H1 (cell line): ENCODE results near the gene RAB36. TPM values are rescaled to one million over a fixed set of nuclear protein-coding genes. Genes with fewer than 3 reads are reported as not detected.

Source experiments
- CTCF ChIA-PET: fragments of 300-600 bp; sonication (Branson Sonifier 250); formaldehyde crosslinking; loops from one replicate; lab custom pipeline; 2021; ENCODE audit not compliant: partially characterized antibody; lab: Charles Lee
- POLR2A ChIA-PET: fragments of 300-600 bp; sonication (Branson Sonifier 250); formaldehyde crosslinking; loops from one replicate; lab custom pipeline; 2021; ENCODE audit warnings: inconsistent platforms; ENCODE audit not compliant: partially characterized antibody; lab: Charles Lee
- DNase-seq, 2 experiments: peaks; one replicate each; pipeline versions ENCODE4 v3.0.0 to v3.0.0-alpha.2; 2010 to 2022; ENCODE audit warnings: low spot score in 2 of 2, low read depth in 1 of 2, mixed read lengths in 1 of 2
- FAIRE-seq: peaks from 2 replicates; lab custom pipeline; 2011; peaks lifted over from hg19 to GRCh38; lab: Jason Lieb, UNC
- H2AFZ ChIP-seq: 2 replicates; pipeline ENCODE4 v1.8.1; 2012; ENCODE audit warnings: low read length, inconsistent platforms
- H2AK5ac ChIP-seq: 2 replicates; pipeline ENCODE4 v1.6.1; 2013; ENCODE audit warnings: low read depth, low read length
- H2BK120ac ChIP-seq: replicated peaks from 2 replicates; pipeline ENCODE3; 2013; ENCODE audit warnings: low read depth, low read length, inconsistent platforms
- H2BK12ac ChIP-seq: 2 replicates; pipeline ENCODE4 v1.6.1; 2013; ENCODE audit warnings: low read depth, low read length
- H2BK15ac ChIP-seq: 2 replicates; pipeline ENCODE4 v1.6.1; 2013; ENCODE audit warnings: low read length
- H2BK20ac ChIP-seq: 2 replicates; pipeline ENCODE4 v1.6.1; 2013; ENCODE audit warnings: low read length
- H2BK5ac ChIP-seq: 2 replicates; pipeline ENCODE4 v1.6.1; 2013; ENCODE audit warnings: low read depth, low read length
- H3K14ac ChIP-seq: 2 replicates; pipeline ENCODE4 v1.6.1; 2013; ENCODE audit warnings: inconsistent platforms; ENCODE audit not compliant: insufficient read length
- H3K18ac ChIP-seq: 2 replicates; pipeline ENCODE4 v1.6.1; 2013; ENCODE audit warnings: low read length; ENCODE audit errors: extremely low read depth
- H3K23ac ChIP-seq: 2 replicates; pipeline ENCODE4 v1.6.1; 2013; ENCODE audit warnings: inconsistent platforms; ENCODE audit not compliant: insufficient read length
- H3K23me2 ChIP-seq: 2 replicates; pipeline ENCODE4 v1.6.1; 2013; ENCODE audit warnings: low read depth, low read length
- H3K27ac ChIP-seq: 2 replicates; pipeline ENCODE4 v1.6.1; 2011; ENCODE audit warnings: low read depth, low read length, inconsistent platforms
- H3K27me3 ChIP-seq, 4 experiments: replicated peaks in 1 of 4; 1 replicate in 1 of 4; 2 replicates in 3 of 4; pipeline versions ENCODE4 v1.6.1 to v1.8.1; 2011 to 2013; ENCODE audit warnings: low read length in 3 of 4, mild to moderate bottlenecking in 3 of 4, inconsistent platforms in 2 of 4, mixed read lengths in 2 of 4, moderate library complexity in 1 of 4; ENCODE audit not compliant: control insufficient read depth in 3 of 4, insufficient read depth in 3 of 4; ENCODE audit errors: extremely low read depth in 1 of 4
- H3K36me3 ChIP-seq, 4 experiments: 2 replicates each; pipeline versions ENCODE4 v1.6.1 to v1.8.1; 2011 to 2013; ENCODE audit warnings: mild to moderate bottlenecking in 4 of 4, low read length in 3 of 4, moderate library complexity in 2 of 4, control low read depth in 1 of 4, inconsistent platforms in 1 of 4; ENCODE audit not compliant: insufficient read depth in 4 of 4, control insufficient read depth in 2 of 4
- H3K4ac ChIP-seq: replicated peaks from 2 replicates; pipeline ENCODE3; 2013; ENCODE audit warnings: low read length, low read depth, mixed read lengths, inconsistent platforms; ENCODE audit not compliant: insufficient read length
- H3K4me1 ChIP-seq, 4 experiments: replicated peaks in 1 of 4; 1 replicate in 1 of 4; 2 replicates in 3 of 4; pipeline versions ENCODE4 v1.6.1 to v1.8.1; 2011 to 2013; ENCODE audit warnings: low read length in 3 of 4, inconsistent platforms in 2 of 4, mixed read lengths in 1 of 4; ENCODE audit not compliant: insufficient read depth in 4 of 4, control insufficient read depth in 3 of 4
- H3K4me2 ChIP-seq, 2 experiments: 2 replicates each; pipeline versions ENCODE4 v1.6.1 to v1.8.1; 2011 to 2013; ENCODE audit warnings: low read depth in 2 of 2, low read length in 2 of 2, control low read depth in 1 of 2, inconsistent platforms in 1 of 2, mild to moderate bottlenecking in 1 of 2; ENCODE audit not compliant: insufficient read depth in 1 of 2
- H3K4me3 ChIP-seq, 4 experiments: fragments of 200-600, 300-600 bp in 1 of 4; sonication (generic), shearing (Covaris generic), sonication (Bioruptor Twin) in 1 of 4; 2 replicates each; pipeline versions ENCODE4 v1.5.1 to v1.8.1; 2011 to 2016; ENCODE audit warnings: low read length in 4 of 4, low read depth in 3 of 4, control low read depth in 2 of 4, inconsistent platforms in 2 of 4, mild to moderate bottlenecking in 2 of 4, mixed read lengths in 1 of 4, moderate library complexity in 1 of 4; ENCODE audit not compliant: insufficient read depth in 2 of 4; ENCODE audit errors: extremely low read depth in 1 of 4
- H3K56ac ChIP-seq: replicated peaks from 2 replicates; pipeline ENCODE3; 2013; ENCODE audit warnings: low read depth, mild to moderate bottlenecking, mixed read lengths, low read length, inconsistent platforms; ENCODE audit not compliant: insufficient read length
- H3K79me1 ChIP-seq: 2 replicates; pipeline ENCODE4 v1.6.1; 2013; ENCODE audit warnings: low read depth, low read length, control low read depth
- H3K79me2 ChIP-seq, 2 experiments: 2 replicates each; pipeline versions ENCODE4 v1.6.1 to v1.8.1; 2012 to 2013; ENCODE audit warnings: low read length in 2 of 2, mild to moderate bottlenecking in 2 of 2, inconsistent platforms in 1 of 2; ENCODE audit not compliant: insufficient read depth in 2 of 2, control insufficient read depth in 1 of 2
- H3K9ac ChIP-seq, 4 experiments: replicated peaks in 1 of 4; 1 replicate in 1 of 4; 2 replicates in 3 of 4; pipeline versions ENCODE4 v1.6.1 to v1.8.1; 2011 to 2013; ENCODE audit warnings: low read depth in 3 of 4, low read length in 3 of 4, control low read depth in 2 of 4, mild to moderate bottlenecking in 2 of 4, moderate library complexity in 2 of 4, inconsistent platforms in 1 of 4; ENCODE audit errors: extremely low read depth in 1 of 4
- H3K9me3 ChIP-seq, 2 experiments: 2 replicates each; pipeline versions ENCODE4 v1.6.1 to v1.8.1; 2012 to 2013; ENCODE audit warnings: mild to moderate bottlenecking in 2 of 2, moderate library complexity in 2 of 2, control low read depth in 1 of 2, inconsistent platforms in 1 of 2, low read depth in 1 of 2, low read length in 1 of 2, mixed read lengths in 1 of 2; ENCODE audit not compliant: insufficient read depth in 2 of 2
- H4K20me1 ChIP-seq, 2 experiments: replicated peaks in 1 of 2; 2 replicates each; pipeline versions ENCODE3 to v1.8.1; 2011 to 2013; ENCODE audit warnings: inconsistent platforms in 2 of 2, low read length in 2 of 2, mild to moderate bottlenecking in 1 of 2; ENCODE audit not compliant: insufficient read depth in 2 of 2, control insufficient read depth in 1 of 2
- H4K5ac ChIP-seq: 2 replicates; pipeline ENCODE4 v1.6.1; 2013; ENCODE audit warnings: low read length, low read depth, mixed read lengths, inconsistent platforms; ENCODE audit not compliant: insufficient read length
- H4K8ac ChIP-seq: 2 replicates; pipeline ENCODE4 v1.8.0; 2013; ENCODE audit warnings: mild to moderate bottlenecking, moderate library complexity, low read length, inconsistent platforms; ENCODE audit not compliant: insufficient read depth; ENCODE audit errors: extremely low read depth
- H4K91ac ChIP-seq: replicated peaks from 2 replicates; pipeline ENCODE3; 2013; ENCODE audit warnings: low read length, mixed read lengths, inconsistent platforms; ENCODE audit not compliant: insufficient read length
- CREB1 ChIP-seq: IDR thresholded peaks from 2 replicates; pipeline ENCODE4 v1.6.1; 2012; ENCODE audit warnings: inconsistent platforms
- KDM1A ChIP-seq: fragments of 200-600, 300-600 bp; sonication (generic); IDR thresholded peaks from 2 replicates; pipeline ENCODE4 v1.7.1; 2016; ENCODE audit warnings: mild to moderate bottlenecking, low read length, borderline replicate concordance
- SAP30 ChIP-seq: fragments of 300-600 bp; sonication (generic); IDR thresholded peaks from 2 replicates; pipeline ENCODE4 v1.7.1; 2012; ENCODE audit warnings: low read length, moderate library complexity, mild to moderate bottlenecking, inconsistent platforms; ENCODE audit not compliant: insufficient read depth, insufficient replicate concordance
- SIN3A ChIP-seq, 2 experiments: IDR thresholded peaks in 1 of 2; conservative IDR thresholded peaks in 1 of 2; 2 replicates each; pipeline ENCODE4 v1.6.1; 2011 to 2012; ENCODE audit warnings: low read length in 2 of 2, improper control_type of control experiment in 1 of 2, low read depth in 1 of 2, mild to moderate bottlenecking in 1 of 2
- TAF1 ChIP-seq: IDR thresholded peaks from 2 replicates; pipeline ENCODE4 v1.6.1; 2011; ENCODE audit warnings: mild to moderate bottlenecking, low read depth, low read length
- TAF7 ChIP-seq: optimal IDR thresholded peaks from 2 replicates; pipeline ENCODE3; 2011; ENCODE audit warnings: low read depth, mild to moderate bottlenecking, inconsistent platforms, low read length, moderate library complexity, borderline replicate concordance
- WGBS, 2 experiments: shearing (Covaris generic) in 1 of 2; methylation state at CpG; one replicate each; pipeline versions ENCODE4 v1.1.6 to v1.1.7; 2013 to 2015; ENCODE audit warnings: low lambda C conversion rate in 2 of 2, mixed read lengths in 2 of 2, inconsistent platforms in 1 of 2, low coverage in 1 of 2, missing lambda C conversion rate in 1 of 2; ENCODE audit not compliant: insufficient replicate concordance in 2 of 2, insufficient coverage in 1 of 2, insufficient read length in 1 of 2; ENCODE audit errors: extremely low coverage in 1 of 2, missing lambda C conversion rate in 1 of 2; 5-methylcytosine and 5-hydroxymethylcytosine counted together
- polyA plus RNA-seq, 7 experiments: library from polyadenylated mRNA; depleted of rRNA in 3 of 7; stranded (reverse) in 5 of 7; unstranded in 2 of 7; fragments of >200 nt in 5 of 7; fragments of 200-250 nt in 2 of 7; gene quantifications; 1 replicate in 5 of 7; 2 replicates in 1 of 7; 4 replicates in 1 of 7; pipeline versions ENCODE4 v1.2.1 to v1.2.3, GENCODE V29; 2011 to 2013; ENCODE audit warnings: missing spikeins in 2 of 7, mixed read lengths in 2 of 7
- total RNA-seq: library from RNA; stranded (reverse); fragmentation: NEBNext Ultra II Directional; extraction: Animal tissue kit (Norgen Biotek cat#: 25700); gene quantifications from 2 replicates; pipeline ENCODE4 v1.2.1, GENCODE V29; 2021

Gene RAB36
- total and polyA plus RNA-seq, 2 of the 8 experiments (the other 6 are each of a cell fraction or from before 2014, with no cell fraction given), result 1.0 to 1.5 TPM

DNA sequence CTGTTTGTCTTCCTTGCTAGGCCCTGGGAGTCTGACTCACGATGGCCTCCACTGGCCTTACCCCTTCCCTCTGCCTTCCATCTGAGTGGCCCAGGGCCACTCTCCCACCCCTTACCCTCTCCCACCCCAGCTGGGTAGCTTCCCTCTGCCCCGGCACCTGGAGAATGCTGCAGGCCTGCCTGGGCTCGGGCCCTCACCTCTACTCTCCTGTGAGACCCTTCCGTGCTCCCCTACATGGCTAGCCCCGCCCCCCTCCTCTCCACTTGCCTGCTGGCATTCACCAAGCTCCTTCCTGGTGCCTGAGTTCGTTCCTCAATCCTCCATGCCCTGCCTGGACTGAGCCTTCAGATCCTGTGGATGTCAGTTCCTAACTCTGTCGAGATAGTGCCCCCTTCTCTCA is 8.7 kb downstream of the RAB36 start:
- ChIA-PET CTCF (interaction anchor here (0.6 to 4.7 kb wide), 10 partner anchors 8 to 196 kb away, joined by 3 to 49 read pairs (median 6); partner anchors contain the start of genes RAB36 and RSPH14), POLR2A (no interaction called here)
- no peak overlapping the region for H3K18ac ChIP-seq

More for the DNA sequence above, 8.7 kb downstream of the RAB36 start:
- H2BK12ac ChIP-seq, result peak overlapping the region; percentile 71; the same call in 1 of the 2 replicates
- 83% methylated on average over 7 of the region's 7 CpGs; no CpG with 5 or more reads in 1 of the 2 experiments for WGBS, 2 experiments
- TF ChIP-seq TAF7, result no peak
- TF ChIP-seq SAP30, result no peak
- no peak for TF ChIP-seq KDM1A
- TF ChIP-seq SIN3A (conservative IDR thresholded peaks at IDR 0.05 in 1 of 2, IDR thresholded peaks at IDR 0.05 in 1 of 2; ENCODE audit: low read depth in 1 of 2, low read length in 2 of 2), result no peak
- no peak for TF ChIP-seq TAF1
- no peak for TF ChIP-seq CREB1
- no peaks in the 10 kb centered on the region for H3K79me2 ChIP-seq
- no peak overlapping the region for H3K4me3 ChIP-seq
- no peak overlapping the region for H3K14ac ChIP-seq
- no peak overlapping the region for H2AFZ ChIP-seq
- no peak overlapping the region for H3K4ac ChIP-seq
- no peaks in the 10 kb centered on the region for H3K27me3 ChIP-seq
- H3K23me2 ChIP-seq, result no peaks in the 10 kb centered on the region
- peak overlapping the region; percentile 52 for H4K91ac ChIP-seq
- no peaks in the 10 kb centered on the region for H3K9me3 ChIP-seq
- DNase-seq (no peak), FAIRE-seq (no peak)
- H3K27ac ChIP-seq, result no peak overlapping the region
- no peak overlapping the region for H3K56ac ChIP-seq
- peak overlapping the region; percentile 10; the same call in 1 of the 2 replicates for H2BK5ac ChIP-seq
- H3K4me2 ChIP-seq, result no peak overlapping the region
- no peak overlapping the region for H3K9ac ChIP-seq
- no peak overlapping the region for H2BK20ac ChIP-seq
- no peaks in the 10 kb centered on the region for H3K36me3 ChIP-seq
- no peaks in the 10 kb centered on the region for H3K79me1 ChIP-seq
- H4K5ac ChIP-seq, result no peak overlapping the region
- H4K8ac ChIP-seq, result peak overlapping the region; percentile 22; the same call in 1 of the 2 replicates
- H2BK15ac ChIP-seq, result no peak overlapping the region
- no peaks in the 10 kb centered on the region for H4K20me1 ChIP-seq
- H3K23ac ChIP-seq, result no peak overlapping the region
- no peak overlapping the region for H2AK5ac ChIP-seq
- no peak overlapping the region for H2BK120ac ChIP-seq
- H3K4me1 ChIP-seq, result peaks cover 0 to 29% (median 14%) of the 10 kb centered on the region in 4 experiments; a peak in 5 of 7 replicates
